Liver (tissue), 9 donors: ENCODE results near the gene KRTAP4-11. TPM values are rescaled to one million over a fixed set of nuclear protein-coding genes. Genes with fewer than 3 reads are reported as not detected.
"Not testable (repeated sequence)": the region's sequence is repeated elsewhere in the genome, so short reads cannot be mapped to it uniquely, and the experiment has no call there.

Source experiments
- DNase-seq: peaks from one replicate; pipeline ENCODE4 v3.0.0-alpha.2; 2017; ENCODE audit warnings: low spot score
- H3K27ac ChIP-seq, 2 donors: one replicate each; pipeline ENCODE4 v1.7.0; 2013; ENCODE audit warnings: inconsistent platforms in 2 of 2, low read length in 2 of 2, control low read depth in 1 of 2, low read depth in 1 of 2, mild to moderate bottlenecking in 1 of 2
- H3K27me3 ChIP-seq, 4 donors: one replicate each; pipeline versions ENCODE4 v1.6.1 to v1.7.0; 2013; ENCODE audit warnings: low read length in 3 of 4, inconsistent platforms in 1 of 4, mild to moderate bottlenecking in 1 of 4, moderate library complexity in 1 of 4; ENCODE audit not compliant: control insufficient read depth in 4 of 4, insufficient read depth in 4 of 4
- H3K36me3 ChIP-seq, 4 donors: one replicate each; pipeline versions ENCODE4 v1.6.1 to v1.7.0; 2013; ENCODE audit warnings: low read length in 3 of 4, mild to moderate bottlenecking in 3 of 4, low read depth in 1 of 4, moderate library complexity in 1 of 4; ENCODE audit not compliant: control insufficient read depth in 4 of 4, insufficient read depth in 3 of 4
- H3K4me1 ChIP-seq, 4 donors: one replicate each; pipeline versions ENCODE4 v1.6.1 to v1.7.0; 2013; ENCODE audit warnings: low read length in 3 of 4, mild to moderate bottlenecking in 3 of 4, moderate library complexity in 1 of 4; ENCODE audit not compliant: control insufficient read depth in 4 of 4, insufficient read depth in 4 of 4
- H3K4me3 ChIP-seq, 3 donors: one replicate each; pipeline versions ENCODE4 v1.6.1 to v1.7.0; 2013; ENCODE audit warnings: low read length in 3 of 3, control low read depth in 1 of 3, low read depth in 1 of 3, mild to moderate bottlenecking in 1 of 3
- H3K9ac ChIP-seq, 2 donors: one replicate each; pipeline ENCODE4 v1.7.0; 2013; ENCODE audit warnings: low read length in 2 of 2, mild to moderate bottlenecking in 2 of 2, moderate library complexity in 2 of 2, control low read depth in 1 of 2, low read depth in 1 of 2
- H3K9me3 ChIP-seq, 4 donors: one replicate each; pipeline versions ENCODE4 v1.6.1 to v1.7.0; 2013; ENCODE audit warnings: low read length in 3 of 4; ENCODE audit not compliant: control insufficient read depth in 4 of 4
- EGR1 ChIP-seq, 2 donors: IDR thresholded peaks; 2 replicates each; pipeline ENCODE4 v1.6.1; 2016 to 2018; ENCODE audit warnings: antibody characterized with exemption in 2 of 2, low read depth in 2 of 2
- FOXA1 ChIP-seq: IDR thresholded peaks from 2 replicates; pipeline ENCODE4 v1.6.1; 2016; ENCODE audit warnings: antibody characterized with exemption
- FOXA2 ChIP-seq: IDR thresholded peaks from 2 replicates; pipeline ENCODE4 v1.6.1; 2016; ENCODE audit warnings: antibody characterized with exemption
- GABPA ChIP-seq, 2 donors: IDR thresholded peaks in 1 of 2; conservative IDR thresholded peaks in 1 of 2; 2 replicates each; pipeline ENCODE4 v1.6.1; 2016; ENCODE audit warnings: antibody characterized with exemption in 2 of 2, mild to moderate bottlenecking in 1 of 2, moderate library complexity in 1 of 2
- HNF4A ChIP-seq, 2 donors: conservative IDR thresholded peaks; 2 replicates each; pipeline ENCODE4 v1.6.1; 2016; ENCODE audit warnings: antibody characterized with exemption in 2 of 2, mild to moderate bottlenecking in 2 of 2
- HNF4G ChIP-seq: IDR thresholded peaks from 2 replicates; pipeline ENCODE4 v1.6.1; 2016; ENCODE audit warnings: antibody characterized with exemption
- NR2F2 ChIP-seq: IDR thresholded peaks from 2 replicates; pipeline ENCODE4 v1.6.1; 2016; ENCODE audit warnings: antibody characterized with exemption
- RAD21 ChIP-seq, 2 donors: IDR thresholded peaks; 2 replicates each; pipeline ENCODE4 v1.6.1; 2016; ENCODE audit warnings: antibody characterized with exemption in 2 of 2, mild to moderate bottlenecking in 2 of 2
- RXRA ChIP-seq, 2 donors: IDR thresholded peaks; 2 replicates each; pipeline ENCODE4 v1.6.1; 2017 to 2018; ENCODE audit warnings: antibody characterized with exemption in 2 of 2, mild to moderate bottlenecking in 1 of 2
- SP1 ChIP-seq: IDR thresholded peaks from 2 replicates; pipeline ENCODE4 v1.6.1; 2018; ENCODE audit warnings: antibody characterized with exemption, mild to moderate bottlenecking
- YY1 ChIP-seq: IDR thresholded peaks from 2 replicates; pipeline ENCODE4 v1.6.1; 2016; ENCODE audit warnings: antibody characterized with exemption, mild to moderate bottlenecking
- WGBS: extraction: QIAGEN DNeasy Blood & Tissue Kit; methylation state at CpG from one replicate; pipeline ENCODE4 v1.1.7; 2013; 5-methylcytosine and 5-hydroxymethylcytosine counted together
- polyA plus RNA-seq, 2 donors: library from polyadenylated mRNA; stranded (reverse) in 1 of 2; unstranded in 1 of 2; fragments of 200-250 nt in 1 of 2; fragments of >200 nt in 1 of 2; fragmentation: Nextera tagmentation in 1 of 2; extraction: Ambion mirVana in 1 of 2; gene quantifications; one replicate each; pipeline versions ENCODE4 v1.2.1 to v1.2.3, GENCODE V29; 2013 to 2015
- total RNA-seq, 2 donors: library from RNA; depleted of rRNA; stranded (reverse); fragments of >200 nt; gene quantifications; one replicate each; pipeline ENCODE4 v1.2.3, GENCODE V29; 2014
- TF ChIP-seq, protein P1 (sequence below): IDR thresholded peaks from 2 replicates; pipeline ENCODE4 v1.6.1; 2016; ENCODE audit warnings: antibody characterized with exemption
- TF ChIP-seq, protein P2 (sequence below): fragments of 150-350 bp; IDR thresholded peaks from 2 replicates; pipeline ENCODE4 v1.5.1; 2017; ENCODE audit warnings: improper control_type of control experiment, low read depth, low read length; ENCODE audit not compliant: missing input control
- TF ChIP-seq, protein P3 (sequence below): IDR thresholded peaks from 2 replicates; pipeline ENCODE4 v1.6.1; 2016; ENCODE audit warnings: antibody characterized with exemption
- TF ChIP-seq, protein P4 (sequence below): IDR thresholded peaks from 2 replicates; pipeline ENCODE4 v1.6.1; 2016; ENCODE audit warnings: antibody characterized with exemption
- TF ChIP-seq, protein P5 (sequence below): IDR thresholded peaks from 2 replicates; pipeline ENCODE4 v1.6.1; 2016; ENCODE audit warnings: antibody characterized with exemption, mild to moderate bottlenecking
- donor health status: healthy.
- donor health status: healthy.
- donor health status: healthy.
- donor health status: healthy.
- donor health status: healthy.

The KRTAP4-11 gene
- not detected for total RNA-seq
- polyA plus RNA-seq = not detected

DNA sequence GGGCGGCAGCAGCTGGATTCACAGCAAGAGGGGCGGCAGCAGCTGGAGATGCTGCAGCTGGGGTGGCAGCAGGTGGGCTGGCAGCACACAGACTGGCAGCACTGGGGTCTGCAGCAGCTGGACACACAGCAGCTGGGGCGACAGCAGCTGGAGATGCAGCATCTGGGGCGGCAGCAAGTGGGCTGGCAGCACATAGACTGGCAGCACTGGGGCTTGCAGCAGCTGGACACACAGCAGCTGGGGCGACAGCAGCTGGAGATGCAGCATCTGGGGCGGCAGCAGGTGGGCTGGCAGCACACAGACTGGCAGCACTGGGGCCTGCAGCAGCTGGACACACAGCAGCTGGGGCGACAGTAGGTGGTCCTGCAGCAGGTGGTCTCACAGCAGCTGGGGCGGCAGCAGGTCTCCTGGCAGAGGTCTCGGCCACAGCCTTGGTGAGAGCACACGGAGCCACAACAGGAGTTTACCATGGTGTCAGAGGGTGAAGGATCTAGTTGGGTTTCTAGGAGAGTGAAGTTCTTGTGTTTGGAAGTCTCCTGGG is at the start of gene KRTAP4-11:
TSS of gene KRTAP4-11 (minus strand) at position 528 of the 541 bp plus-strand sequence. CDS start at position 470, 58 bp downstream.
- not testable (repeated sequence) for H3K27ac ChIP-seq, H3K27me3 ChIP-seq, DNase-seq, H3K4me3 ChIP-seq, H3K4me1 ChIP-seq, H3K36me3 ChIP-seq, H3K9ac ChIP-seq, H3K9me3 ChIP-seq
- WGBS = 75% methylated on average over 10 of the region's 10 CpGs

DNA sequence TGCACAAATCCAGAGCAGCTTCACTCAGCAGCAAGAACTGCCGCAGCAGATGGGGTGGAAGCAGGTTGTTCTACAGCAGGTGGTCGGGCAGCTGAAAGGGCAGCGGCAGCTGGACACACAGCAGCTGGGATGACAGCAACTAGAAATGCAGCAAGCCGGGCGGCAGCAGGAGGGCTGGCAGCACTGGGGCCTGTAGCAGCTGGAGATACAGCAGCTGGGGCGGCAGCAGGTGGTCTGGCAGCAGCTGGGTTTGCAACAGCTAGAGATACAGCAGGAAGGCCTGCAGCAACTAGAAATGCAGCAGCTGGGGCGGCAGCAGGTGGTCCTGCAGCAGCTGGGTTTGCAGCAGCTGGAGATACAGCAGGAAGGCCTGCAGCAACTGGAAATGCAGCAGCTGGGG is 49.4 kb upstream of the KRTAP4-11 start:
- H3K9ac ChIP-seq = no peak overlapping the region
- no peaks in the 10 kb centered on the region for H3K36me3 ChIP-seq
- H3K4me3 ChIP-seq = no peak overlapping the region
- TF ChIP-seq, protein P1, sequence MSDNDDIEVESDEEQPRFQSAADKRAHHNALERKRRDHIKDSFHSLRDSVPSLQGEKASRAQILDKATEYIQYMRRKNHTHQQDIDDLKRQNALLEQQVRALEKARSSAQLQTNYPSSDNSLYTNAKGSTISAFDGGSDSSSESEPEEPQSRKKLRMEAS = no peak
- no peak for TF ChIP-seq RXRA (IDR thresholded peaks at IDR 0.05)
- no peaks in the 10 kb centered on the region for H3K27me3 ChIP-seq
- no peak overlapping the region for H3K27ac ChIP-seq
- DNase-seq = no peak
- 79% methylated on average over 7 of the region's 7 CpGs for WGBS
- H3K9me3 ChIP-seq = no peaks in the 10 kb centered on the region
- H3K4me1 ChIP-seq = no peaks in the 10 kb centered on the region

DNA sequence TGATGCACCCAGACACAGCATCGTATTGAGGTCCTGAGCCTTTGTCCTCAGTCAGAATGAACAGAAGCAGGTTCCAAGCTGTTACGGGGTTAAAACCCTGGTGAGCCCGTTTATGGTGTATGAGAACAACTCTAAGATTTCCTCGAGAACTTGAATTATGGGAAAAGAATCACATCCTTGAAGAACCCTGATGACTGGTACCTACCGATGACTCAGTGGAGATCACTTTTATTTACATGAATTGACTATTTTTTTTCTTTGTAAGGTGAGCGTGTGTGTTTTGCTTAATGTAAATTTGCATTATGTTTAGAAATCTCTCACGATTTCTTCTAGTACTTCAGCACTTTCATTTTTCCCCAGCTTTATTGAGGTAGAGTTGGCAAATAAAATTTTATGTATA is 45.7 kb upstream of the KRTAP4-11 start:
- TF ChIP-seq, protein P2, sequence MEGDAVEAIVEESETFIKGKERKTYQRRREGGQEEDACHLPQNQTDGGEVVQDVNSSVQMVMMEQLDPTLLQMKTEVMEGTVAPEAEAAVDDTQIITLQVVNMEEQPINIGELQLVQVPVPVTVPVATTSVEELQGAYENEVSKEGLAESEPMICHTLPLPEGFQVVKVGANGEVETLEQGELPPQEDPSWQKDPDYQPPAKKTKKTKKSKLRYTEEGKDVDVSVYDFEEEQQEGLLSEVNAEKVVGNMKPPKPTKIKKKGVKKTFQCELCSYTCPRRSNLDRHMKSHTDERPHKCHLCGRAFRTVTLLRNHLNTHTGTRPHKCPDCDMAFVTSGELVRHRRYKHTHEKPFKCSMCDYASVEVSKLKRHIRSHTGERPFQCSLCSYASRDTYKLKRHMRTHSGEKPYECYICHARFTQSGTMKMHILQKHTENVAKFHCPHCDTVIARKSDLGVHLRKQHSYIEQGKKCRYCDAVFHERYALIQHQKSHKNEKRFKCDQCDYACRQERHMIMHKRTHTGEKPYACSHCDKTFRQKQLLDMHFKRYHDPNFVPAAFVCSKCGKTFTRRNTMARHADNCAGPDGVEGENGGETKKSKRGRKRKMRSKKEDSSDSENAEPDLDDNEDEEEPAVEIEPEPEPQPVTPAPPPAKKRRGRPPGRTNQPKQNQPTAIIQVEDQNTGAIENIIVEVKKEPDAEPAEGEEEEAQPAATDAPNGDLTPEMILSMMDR = no peak
- TF ChIP-seq, protein P1 = no peak
- TF ChIP-seq SP1 = no peak
- no peak for TF ChIP-seq HNF4G
- no peak for TF ChIP-seq FOXA2
- no peak for TF ChIP-seq YY1
- TF ChIP-seq, protein P3, sequence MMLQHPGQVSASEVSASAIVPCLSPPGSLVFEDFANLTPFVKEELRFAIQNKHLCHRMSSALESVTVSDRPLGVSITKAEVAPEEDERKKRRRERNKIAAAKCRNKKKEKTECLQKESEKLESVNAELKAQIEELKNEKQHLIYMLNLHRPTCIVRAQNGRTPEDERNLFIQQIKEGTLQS = no peak
- TF ChIP-seq EGR1 (IDR thresholded peaks at IDR 0.05; ENCODE audit: low read depth in 2 of 2) = no peak
- no peak for TF ChIP-seq RAD21 (IDR thresholded peaks at IDR 0.05)
- no peak for TF ChIP-seq FOXA1
- TF ChIP-seq, protein P4, sequence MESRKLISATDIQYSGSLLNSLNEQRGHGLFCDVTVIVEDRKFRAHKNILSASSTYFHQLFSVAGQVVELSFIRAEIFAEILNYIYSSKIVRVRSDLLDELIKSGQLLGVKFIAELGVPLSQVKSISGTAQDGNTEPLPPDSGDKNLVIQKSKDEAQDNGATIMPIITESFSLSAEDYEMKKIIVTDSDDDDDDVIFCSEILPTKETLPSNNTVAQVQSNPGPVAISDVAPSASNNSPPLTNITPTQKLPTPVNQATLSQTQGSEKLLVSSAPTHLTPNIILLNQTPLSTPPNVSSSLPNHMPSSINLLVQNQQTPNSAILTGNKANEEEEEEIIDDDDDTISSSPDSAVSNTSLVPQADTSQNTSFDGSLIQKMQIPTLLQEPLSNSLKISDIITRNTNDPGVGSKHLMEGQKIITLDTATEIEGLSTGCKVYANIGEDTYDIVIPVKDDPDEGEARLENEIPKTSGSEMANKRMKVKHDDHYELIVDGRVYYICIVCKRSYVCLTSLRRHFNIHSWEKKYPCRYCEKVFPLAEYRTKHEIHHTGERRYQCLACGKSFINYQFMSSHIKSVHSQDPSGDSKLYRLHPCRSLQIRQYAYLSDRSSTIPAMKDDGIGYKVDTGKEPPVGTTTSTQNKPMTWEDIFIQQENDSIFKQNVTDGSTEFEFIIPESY = no peak
- no peak for TF ChIP-seq NR2F2
- TF ChIP-seq, protein P5, sequence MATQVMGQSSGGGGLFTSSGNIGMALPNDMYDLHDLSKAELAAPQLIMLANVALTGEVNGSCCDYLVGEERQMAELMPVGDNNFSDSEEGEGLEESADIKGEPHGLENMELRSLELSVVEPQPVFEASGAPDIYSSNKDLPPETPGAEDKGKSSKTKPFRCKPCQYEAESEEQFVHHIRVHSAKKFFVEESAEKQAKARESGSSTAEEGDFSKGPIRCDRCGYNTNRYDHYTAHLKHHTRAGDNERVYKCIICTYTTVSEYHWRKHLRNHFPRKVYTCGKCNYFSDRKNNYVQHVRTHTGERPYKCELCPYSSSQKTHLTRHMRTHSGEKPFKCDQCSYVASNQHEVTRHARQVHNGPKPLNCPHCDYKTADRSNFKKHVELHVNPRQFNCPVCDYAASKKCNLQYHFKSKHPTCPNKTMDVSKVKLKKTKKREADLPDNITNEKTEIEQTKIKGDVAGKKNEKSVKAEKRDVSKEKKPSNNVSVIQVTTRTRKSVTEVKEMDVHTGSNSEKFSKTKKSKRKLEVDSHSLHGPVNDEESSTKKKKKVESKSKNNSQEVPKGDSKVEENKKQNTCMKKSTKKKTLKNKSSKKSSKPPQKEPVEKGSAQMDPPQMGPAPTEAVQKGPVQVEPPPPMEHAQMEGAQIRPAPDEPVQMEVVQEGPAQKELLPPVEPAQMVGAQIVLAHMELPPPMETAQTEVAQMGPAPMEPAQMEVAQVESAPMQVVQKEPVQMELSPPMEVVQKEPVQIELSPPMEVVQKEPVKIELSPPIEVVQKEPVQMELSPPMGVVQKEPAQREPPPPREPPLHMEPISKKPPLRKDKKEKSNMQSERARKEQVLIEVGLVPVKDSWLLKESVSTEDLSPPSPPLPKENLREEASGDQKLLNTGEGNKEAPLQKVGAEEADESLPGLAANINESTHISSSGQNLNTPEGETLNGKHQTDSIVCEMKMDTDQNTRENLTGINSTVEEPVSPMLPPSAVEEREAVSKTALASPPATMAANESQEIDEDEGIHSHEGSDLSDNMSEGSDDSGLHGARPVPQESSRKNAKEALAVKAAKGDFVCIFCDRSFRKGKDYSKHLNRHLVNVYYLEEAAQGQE = no peak
- TF ChIP-seq GABPA (IDR thresholded peaks at IDR 0.05 in 1 of 2, conservative IDR thresholded peaks at IDR 0.05 in 1 of 2) = no peak
- no peak for TF ChIP-seq HNF4A (conservative IDR thresholded peaks at IDR 0.05)
- WGBS = 68% methylated on average over 7 of the region's 7 CpGs
- Histone ChIP-seq H3K9me3 (no peaks in the 10 kb centered on the region), H3K27me3 (peaks cover 0 to 5% (median under 1%) of the 10 kb centered on the region in 4 donors), H3K4me3 (no peak overlapping the region), H3K9ac (no peak overlapping the region), H3K27ac (no peak overlapping the region), H3K4me1 (no peaks in the 10 kb centered on the region), H3K36me3 (no peaks in the 10 kb centered on the region)
- DNase-seq = no peak
